ENCODE data around the gene TTLL5.
"Not testable (repeated sequence)": the region's sequence is repeated elsewhere in the genome, so short reads cannot be mapped to it uniquely, and the experiment has no call there.

Gene TTLL5

DNA sequence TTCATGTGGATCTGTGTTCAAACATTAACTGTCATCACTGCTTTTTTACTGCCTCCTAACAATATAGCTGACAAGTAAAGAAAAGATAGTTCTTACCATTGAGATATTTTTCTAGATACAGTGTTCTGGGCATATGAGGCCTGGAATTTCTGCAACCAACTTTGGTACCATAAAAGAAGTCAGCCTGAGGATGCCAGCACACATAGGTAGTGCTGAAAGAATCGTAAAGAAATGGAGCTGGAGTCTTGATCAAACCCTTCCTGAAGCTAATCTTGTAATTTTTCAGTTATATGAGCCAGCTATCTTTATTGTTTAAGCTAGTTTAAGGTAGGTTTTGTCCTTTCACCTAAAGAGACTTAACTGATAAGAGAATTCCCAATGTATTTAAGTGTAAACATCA is 11.7 kb upstream of the TTLL5 start:
- no peak for DNase-seq

GRCh38 chr14:75649773-75650172 is 11.3 kb upstream of the TTLL5 start:
- DNase-seq = no peak

DNA sequence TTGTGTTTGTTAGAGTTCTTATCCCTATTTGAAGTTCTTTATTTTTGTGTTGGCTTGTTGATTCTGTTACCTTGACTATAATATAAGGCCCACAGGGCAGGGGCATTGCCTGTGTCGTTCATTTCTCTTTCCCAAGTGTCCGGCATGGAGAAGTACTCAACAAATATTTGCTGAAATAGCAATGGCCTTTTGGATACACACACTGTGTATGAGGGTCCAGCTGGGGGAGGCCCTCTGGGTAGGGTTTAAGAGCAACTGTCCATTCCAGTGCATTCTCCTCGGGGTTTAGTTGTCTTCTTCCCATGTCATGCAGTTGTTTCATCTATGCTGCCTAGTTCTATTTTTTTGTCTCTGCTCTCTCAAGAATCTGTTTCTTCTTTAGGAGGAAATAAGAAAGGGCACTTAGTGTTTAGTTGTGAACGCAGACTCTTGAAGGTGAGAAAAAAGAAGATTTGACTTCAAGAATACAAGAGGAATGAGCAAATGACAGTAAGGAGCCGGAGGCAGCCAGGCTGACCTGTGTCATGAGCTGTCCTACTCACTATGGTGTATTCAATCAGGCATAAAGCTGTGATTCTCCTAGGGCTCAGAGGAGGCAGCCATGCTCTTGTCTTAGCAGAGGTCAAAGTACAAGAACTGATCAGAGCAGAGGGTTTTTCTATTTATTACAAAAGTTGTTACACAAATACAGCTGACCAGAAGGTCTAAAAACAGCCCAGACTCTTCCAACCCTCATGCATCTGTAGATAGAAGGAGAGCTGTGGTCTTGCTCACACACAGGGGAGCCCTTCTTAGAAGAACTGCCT is 10.6 kb upstream of the TTLL5 start:
- no peak for DNase-seq

DNA sequence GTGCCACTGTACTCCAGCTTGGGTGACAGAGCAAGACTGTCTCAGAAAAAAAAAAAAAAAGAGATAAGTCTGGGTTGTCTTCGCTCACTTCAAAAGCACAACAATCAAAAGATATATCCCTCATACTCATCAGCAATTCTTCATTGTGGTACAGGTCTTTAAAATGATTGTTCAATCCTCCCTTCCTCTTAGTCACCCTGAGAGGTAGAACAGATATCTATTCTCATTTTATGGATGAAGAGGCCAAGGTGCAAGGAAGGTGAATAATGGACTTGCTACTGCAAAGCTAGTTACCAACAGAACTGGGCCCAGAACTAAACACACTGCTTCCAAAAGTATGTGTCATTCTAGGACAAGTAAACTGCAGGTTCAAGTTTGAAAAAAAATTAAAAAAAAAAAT is 7.5 kb upstream of the TTLL5 start:
- DNase-seq = no peak

DNA sequence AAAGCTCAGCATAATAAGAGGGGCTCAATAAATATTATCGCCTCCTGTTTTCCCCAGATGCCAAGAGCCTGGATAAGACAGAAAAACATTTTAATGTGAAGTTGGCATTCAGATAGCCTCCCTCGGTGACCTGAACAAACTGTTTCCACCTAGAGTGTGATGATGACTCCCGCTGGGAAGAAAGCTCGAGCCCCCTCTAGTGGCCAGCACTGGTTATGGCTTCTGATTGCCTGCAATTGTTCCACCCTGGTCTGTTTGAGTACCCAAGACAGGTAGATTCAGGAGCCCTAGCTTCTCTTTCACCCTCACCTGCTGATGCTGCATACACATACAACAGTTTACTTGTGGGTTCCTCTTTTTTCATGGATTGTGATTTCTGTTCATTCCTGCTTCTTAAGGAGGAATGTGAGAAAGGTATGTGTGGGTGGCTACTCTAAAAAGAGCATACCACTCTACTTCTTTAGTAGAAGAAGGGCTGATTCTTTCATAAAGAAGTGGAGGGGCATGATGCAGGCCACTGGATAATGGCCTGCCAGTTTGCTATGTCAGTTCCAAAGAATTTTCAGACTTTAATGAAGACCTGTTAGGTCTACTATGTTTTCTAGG is 6.8 kb upstream of the TTLL5 start:
- DNase-seq = peak; percentile 34

- DNase-seq = no peak
Observed at GRCh38 chr14:75655235-75655634, 5.8 kb upstream of the TTLL5 start.

- DNase-seq = no peak
Observed at GRCh38 chr14:75657331-75657730, 3.7 kb upstream of the TTLL5 start.

DNA sequence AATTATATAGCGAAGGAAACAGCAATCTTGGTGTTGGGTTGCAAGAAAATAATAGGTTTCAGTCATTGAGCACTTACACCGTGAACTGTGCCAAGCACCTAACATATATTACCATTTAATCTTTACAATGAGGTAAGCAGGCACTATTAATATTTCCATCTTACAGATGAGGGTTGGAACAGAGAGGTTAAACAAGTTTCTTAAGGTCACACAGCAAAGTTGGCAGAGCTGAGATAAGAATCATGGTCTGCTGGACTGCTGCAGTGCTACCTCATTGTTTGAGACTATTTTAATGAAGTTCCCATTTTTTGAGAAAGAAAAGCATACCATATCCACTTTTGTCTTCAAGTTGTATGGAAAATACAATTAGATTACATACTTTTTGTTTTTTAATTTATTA is 2.1 kb upstream of the TTLL5 start:
- no peak for DNase-seq

GRCh38 chr14:75660238-75660629 is 812 bp upstream of the TTLL5 start:
- no peak for DNase-seq

- no peak for DNase-seq
Observed at GRCh38 chr14:75661499-75661814, 411 bp downstream of the TTLL5 start.

GRCh38 chr14:75662966-75663365 is 1.9 kb downstream of the TTLL5 start:
- no peak for DNase-seq

GRCh38 chr14:75667099-75667765 is 6.2 kb downstream of the TTLL5 start:
- no peak for DNase-seq

DNA sequence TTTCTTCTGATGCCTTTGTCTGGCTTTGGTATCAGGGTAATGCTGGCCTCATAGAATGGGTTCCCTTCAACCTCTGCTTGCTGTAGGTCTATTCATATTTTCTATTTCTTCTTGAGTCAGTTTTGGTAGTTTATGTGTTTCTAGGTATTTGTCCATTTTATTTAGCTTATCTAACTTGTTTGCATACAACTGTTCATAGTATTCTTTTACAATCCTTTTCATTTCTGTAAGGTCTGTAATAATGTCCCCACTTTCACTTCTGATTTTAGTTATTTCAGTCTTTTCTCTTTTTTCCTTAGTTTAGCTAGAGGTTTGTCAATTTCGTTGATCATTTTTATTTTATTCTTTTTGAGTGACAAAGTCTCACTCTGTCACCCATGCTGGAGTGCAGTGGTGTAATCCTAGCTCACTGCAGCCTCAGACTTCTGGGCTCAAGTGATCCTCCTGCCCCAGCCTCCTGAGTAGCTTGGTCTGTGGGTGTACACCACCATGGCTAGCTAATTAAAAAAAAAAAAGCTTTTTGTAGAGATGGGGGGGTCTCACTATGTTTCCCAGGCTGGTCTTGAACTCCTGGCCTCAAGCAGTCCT is 11.7 kb downstream of the TTLL5 start:
- no peak for DNase-seq

DNA sequence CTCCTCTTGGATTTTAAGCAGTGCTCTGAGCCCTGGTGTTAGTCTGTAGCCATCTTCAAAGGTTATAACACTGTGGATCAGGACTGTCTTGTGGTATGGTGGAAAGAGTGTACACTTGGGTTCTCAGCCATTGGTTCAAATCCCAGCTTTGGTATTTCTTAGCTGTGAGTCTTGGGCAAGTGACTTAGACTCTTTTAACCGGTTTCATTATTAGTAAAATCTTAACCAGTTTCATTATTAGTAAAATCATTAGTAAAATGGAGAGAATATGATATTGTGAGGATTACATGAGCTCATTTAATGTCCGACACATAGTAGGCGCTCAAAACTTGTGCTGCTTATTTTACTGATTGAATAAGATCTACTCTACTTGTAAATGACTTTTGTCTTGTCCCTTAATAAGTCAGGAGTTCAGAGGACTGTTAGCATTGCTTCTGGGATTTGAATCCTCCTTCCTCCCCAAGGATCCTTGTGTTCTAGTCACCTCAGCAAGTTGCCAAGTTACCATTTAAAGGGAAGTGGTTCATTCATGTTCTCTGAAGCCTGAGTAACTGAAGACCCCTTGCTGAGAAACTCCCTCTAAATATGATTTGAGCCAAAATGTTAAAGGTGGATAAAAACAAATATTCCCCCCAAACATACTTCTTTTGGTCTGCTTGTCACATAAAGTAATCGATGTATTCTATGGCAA is 12.4 kb downstream of the TTLL5 start:
- DNase-seq = no peak

- DNase-seq = no peak
Observed at GRCh38 chr14:75675265-75675960, 14.4 kb downstream of the TTLL5 start.

GRCh38 chr14:75685910-75686309 is 24.9 kb downstream of the TTLL5 start:
- DNase-seq = no peak

DNA sequence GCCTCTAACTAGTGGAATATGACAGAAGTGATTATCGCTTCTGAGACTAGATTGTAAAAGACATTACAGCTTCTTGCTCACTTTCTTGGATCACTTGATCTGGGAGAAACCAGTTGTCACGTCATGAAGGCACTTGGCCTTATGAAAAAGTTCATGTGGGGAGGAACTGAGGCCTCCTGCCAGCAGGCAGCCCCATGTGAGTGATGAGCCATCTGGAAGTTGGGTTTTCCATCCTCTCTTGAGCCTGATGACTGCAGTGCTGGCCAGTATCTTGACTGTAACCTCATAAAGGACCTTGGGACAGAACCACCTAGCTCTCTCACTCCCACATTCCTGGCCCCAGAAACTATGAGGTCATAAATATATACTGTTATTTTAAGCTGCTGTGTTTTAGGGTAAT is 28.0 kb downstream of the TTLL5 start:
- no peak for DNase-seq

GRCh38 chr14:75690010-75690409 is 29.0 kb downstream of the TTLL5 start:
- no peak for DNase-seq

DNA sequence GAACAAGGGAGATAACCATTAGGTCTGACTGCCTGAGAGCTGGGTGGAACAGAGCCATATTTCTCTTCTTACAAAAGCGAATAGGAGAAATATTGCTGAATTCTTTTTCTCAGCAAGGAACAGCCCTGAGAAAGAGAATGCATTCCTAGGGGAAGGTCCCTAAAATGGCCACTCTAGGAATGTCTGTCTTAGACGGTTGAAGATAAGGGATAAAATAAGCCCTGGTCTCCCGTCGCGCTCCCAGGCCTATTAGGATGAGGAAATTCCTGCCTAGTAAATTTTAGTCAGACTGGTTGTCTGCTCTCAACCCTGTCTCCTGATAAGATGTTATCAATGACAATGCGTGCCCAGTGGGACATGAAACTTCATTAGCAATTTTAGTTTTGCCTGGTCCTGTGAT is 34.0 kb downstream of the TTLL5 start:
- not testable (repeated sequence) for DNase-seq

DNA sequence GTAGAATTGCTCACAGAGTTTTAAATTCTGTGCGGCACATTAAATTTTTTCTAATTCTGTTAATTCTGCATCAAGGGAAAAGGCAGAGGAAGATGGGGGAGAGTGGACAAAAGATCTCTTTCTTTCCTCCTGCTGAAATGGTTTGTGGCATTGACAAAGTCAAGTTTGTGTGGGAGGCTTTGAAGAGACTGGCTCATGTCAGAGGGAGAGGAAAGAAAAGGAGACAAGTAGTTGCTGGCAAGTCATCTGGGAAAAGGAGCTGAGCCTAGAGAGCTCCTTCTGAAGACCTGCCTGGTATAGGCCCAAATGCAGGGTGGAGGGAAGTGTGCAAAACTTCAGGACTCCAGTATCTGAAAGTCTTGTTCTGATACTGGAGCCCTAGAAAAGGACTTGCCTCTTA is 36.3 kb downstream of the TTLL5 start:
- DNase-seq = no peak

DNA sequence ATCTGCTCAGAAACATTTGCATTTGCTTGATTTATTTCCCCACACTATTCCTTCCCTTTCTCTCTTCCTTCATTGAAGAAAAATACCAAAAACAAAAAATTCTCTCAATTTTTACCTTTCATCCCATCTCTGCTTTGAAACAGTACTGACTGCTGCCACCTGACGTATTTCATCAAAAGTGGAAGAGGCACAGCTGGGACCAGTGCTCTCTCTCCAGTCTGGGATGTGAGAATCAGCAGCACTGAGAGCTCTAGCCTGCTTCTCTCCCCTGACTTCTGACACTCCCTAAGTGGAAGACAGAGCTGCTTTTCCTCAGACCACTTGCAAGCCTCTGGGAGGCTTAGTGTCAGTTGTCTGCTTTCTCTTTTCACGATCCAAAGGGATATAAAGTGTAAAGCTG is 36.9 kb downstream of the TTLL5 start:
- no peak for DNase-seq

DNA sequence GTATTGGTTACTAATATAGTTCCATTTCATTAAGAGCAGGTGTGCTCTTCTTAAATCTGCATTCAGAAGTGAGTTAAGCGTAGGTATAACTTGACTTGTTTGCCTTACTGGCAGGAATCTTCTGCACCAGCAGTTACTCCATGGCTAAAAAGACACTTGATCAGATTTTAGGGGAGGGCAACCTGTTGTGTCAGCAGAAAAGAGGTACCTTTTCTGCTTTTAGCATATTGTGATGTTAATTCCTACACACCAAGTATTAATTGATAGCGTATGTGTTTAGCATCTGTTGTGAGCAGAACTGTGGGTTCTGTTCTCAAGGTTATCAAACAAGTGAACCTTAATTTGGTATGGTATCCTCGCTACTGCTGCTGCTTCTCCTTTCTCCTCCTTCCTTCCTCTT is 38.3 kb downstream of the TTLL5 start:
- no peak for DNase-seq

DNA sequence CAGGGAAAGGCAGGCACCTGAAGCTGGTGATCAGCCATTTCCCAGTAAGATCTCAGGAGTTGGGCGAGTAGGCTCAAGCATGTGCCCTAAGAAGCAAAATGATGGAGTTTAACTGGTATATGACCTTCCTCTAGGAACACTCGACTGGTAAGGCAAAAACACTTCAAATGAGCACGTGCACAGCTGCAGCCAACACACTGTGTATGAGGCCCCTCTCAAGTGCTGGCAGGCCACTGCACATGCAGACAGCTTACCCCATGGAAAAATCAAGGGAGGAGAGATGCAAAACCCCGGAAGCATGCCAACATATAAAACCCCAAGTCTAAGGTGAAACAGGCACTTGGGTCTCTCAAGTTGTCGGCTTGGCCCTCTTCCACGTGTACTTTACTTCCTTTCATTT is 39.2 kb downstream of the TTLL5 start:
- no peak for DNase-seq
